GM12892 (cell line): ENCODE results near the gene PEX14.

Experiments
- POLR2A ChIP-seq: IDR thresholded peaks from 2 replicates; pipeline ENCODE4 v1.6.1; 2011; ENCODE audit warnings: low read depth, low read length, control low read depth
- POLR2AphosphoS5 ChIP-seq: IDR thresholded peaks from 2 replicates; pipeline ENCODE4 v1.6.1; 2011; ENCODE audit warnings: low read depth, low read length, control low read depth
- TAF1 ChIP-seq: IDR thresholded peaks from 2 replicates; pipeline ENCODE4 v1.6.1; 2011; ENCODE audit warnings: low read depth, mild to moderate bottlenecking, control low read depth, low read length, borderline replicate concordance

DNA sequence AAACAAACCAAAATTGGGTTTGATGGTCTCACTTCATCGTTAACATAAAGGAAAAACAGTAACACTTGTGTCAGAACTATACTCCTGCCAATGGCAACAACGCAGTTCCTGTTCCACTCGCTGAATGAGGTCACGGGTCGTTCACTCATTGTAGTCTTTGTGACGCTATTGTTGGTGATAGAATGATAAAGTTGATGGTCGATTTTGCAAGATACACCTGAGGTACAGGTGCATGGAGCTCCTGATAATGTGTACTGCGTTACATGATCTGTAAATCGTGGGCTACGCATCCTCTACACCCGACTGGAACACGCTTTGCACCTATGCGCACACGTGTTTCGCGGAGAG is 44.9 kb upstream of the PEX14 start:
- TF ChIP-seq POLR2A (no peak), TAF1 (no peak), POLR2AphosphoS5 (no peak)
